Right lobe of liver (tissue), 4 donors: ENCODE measurements around the gene AZGP1.

Experiments used
- POLR2A ChIP-seq: fragments of 450-650 bp; IDR thresholded peaks from one replicate; pipeline ENCODE4 v1.6.1; 2017; ENCODE audit warnings: antibody characterized with exemption, mild to moderate bottlenecking
- TF ChIP-seq, protein P1 (sequence below), 4 donors: fragments of 200-600 bp in 3 of 4; fragments of 450-650 bp in 1 of 4; IDR thresholded peaks; one replicate each; pipeline versions ENCODE4 v1.5.1 to v1.8.0; 2016 to 2022; ENCODE audit warnings: antibody characterized with exemption in 4 of 4, mild to moderate bottlenecking in 2 of 4
- donor health status: DM: no; HTN: no; CAD: no.
- donor health status: DM: no; HTN: no; CAD: no.
- donor health status: DM: no; HTN: yes; CAD: no.

DNA sequence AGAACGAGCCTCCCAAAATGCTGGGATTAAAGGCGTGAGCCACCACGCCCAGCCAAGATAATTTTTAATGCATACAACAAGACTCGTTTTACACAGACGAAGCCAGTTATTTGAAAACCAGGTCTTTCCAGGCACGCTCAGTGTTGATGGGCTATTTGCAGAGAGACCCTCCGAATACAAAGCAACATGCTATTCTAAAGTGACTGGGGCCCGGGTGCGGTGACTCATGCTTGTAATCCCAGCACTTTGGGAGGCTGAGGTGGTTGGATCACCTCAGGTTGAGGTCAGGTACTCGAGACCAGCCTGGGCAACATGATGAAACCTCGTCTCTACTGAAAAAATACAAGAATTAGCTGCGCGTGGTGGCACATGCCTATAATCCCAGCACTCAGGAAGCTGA is 795 bp upstream of the AZGP1 start:
- TF ChIP-seq, protein P1, sequence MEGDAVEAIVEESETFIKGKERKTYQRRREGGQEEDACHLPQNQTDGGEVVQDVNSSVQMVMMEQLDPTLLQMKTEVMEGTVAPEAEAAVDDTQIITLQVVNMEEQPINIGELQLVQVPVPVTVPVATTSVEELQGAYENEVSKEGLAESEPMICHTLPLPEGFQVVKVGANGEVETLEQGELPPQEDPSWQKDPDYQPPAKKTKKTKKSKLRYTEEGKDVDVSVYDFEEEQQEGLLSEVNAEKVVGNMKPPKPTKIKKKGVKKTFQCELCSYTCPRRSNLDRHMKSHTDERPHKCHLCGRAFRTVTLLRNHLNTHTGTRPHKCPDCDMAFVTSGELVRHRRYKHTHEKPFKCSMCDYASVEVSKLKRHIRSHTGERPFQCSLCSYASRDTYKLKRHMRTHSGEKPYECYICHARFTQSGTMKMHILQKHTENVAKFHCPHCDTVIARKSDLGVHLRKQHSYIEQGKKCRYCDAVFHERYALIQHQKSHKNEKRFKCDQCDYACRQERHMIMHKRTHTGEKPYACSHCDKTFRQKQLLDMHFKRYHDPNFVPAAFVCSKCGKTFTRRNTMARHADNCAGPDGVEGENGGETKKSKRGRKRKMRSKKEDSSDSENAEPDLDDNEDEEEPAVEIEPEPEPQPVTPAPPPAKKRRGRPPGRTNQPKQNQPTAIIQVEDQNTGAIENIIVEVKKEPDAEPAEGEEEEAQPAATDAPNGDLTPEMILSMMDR (IDR thresholded peaks at IDR 0.05): no peak
- TF ChIP-seq POLR2A: no peak
